GM12864 (cell line): Measurements from ENCODE around the gene EGF.

Experiments used
- DNase-seq: peaks from one replicate; pipeline ENCODE4 v3.0.0-alpha.2; 2011; ENCODE audit warnings: low read depth
- H3K4me3 ChIP-seq: 2 replicates; pipeline ENCODE4 v1.5.1; 2011; ENCODE audit warnings: mild to moderate bottlenecking, low read depth, low read length, control low read depth
- TF ChIP-seq, protein P1 (sequence below): IDR thresholded peaks from 2 replicates; pipeline ENCODE4 v1.5.1; 2011; ENCODE audit warnings: low read depth, mild to moderate bottlenecking, moderate library complexity, low read length, control low read depth, inconsistent platforms; ENCODE audit errors: missing control alignments

The EGF gene

DNA sequence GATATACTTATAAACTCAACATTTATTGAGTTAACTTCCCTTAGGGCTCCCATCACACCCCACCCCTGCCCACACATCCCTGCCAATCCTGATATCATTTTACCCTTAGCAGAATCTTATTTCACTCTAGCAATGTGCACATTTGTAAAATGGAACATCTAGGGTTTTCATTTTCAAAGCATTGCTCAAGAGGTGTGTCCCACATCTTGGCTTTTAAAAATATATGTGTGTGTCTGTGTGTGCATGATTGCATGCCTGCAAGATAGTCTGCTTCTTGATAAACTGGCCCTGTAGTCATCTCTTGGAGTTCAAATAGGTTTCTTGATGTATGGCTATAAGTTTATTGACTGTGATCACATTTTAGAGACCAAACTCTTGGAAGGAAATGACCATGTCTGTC lies 26.4 kb upstream of the EGF start:
- H3K4me3 ChIP-seq: no peak overlapping the region
- DNase-seq: no peak
- TF ChIP-seq, protein P1, sequence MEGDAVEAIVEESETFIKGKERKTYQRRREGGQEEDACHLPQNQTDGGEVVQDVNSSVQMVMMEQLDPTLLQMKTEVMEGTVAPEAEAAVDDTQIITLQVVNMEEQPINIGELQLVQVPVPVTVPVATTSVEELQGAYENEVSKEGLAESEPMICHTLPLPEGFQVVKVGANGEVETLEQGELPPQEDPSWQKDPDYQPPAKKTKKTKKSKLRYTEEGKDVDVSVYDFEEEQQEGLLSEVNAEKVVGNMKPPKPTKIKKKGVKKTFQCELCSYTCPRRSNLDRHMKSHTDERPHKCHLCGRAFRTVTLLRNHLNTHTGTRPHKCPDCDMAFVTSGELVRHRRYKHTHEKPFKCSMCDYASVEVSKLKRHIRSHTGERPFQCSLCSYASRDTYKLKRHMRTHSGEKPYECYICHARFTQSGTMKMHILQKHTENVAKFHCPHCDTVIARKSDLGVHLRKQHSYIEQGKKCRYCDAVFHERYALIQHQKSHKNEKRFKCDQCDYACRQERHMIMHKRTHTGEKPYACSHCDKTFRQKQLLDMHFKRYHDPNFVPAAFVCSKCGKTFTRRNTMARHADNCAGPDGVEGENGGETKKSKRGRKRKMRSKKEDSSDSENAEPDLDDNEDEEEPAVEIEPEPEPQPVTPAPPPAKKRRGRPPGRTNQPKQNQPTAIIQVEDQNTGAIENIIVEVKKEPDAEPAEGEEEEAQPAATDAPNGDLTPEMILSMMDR: no peak

DNA sequence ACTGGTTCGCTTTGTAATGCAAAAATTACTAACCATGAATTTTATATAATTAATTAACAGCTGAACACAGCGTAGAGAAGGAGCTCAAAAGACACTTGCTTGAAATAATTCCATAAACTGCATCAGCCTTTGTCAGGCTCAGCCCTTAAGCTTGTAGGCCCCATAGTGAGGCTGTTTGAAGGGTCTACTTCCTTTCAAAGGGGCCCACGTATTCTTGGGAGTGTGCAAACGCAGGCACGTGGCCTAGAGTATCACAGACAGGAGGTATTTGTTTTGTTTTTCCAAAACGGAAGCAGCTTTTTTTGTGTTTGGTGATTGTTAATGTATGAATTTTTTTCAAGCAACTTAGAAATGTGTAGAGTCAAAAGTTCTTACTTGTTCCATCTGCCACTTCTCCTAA lies 25.6 kb upstream of the EGF start:
- TF ChIP-seq, protein P1: no peak
- H3K4me3 ChIP-seq: no peak overlapping the region
- DNase-seq: no peak

DNA sequence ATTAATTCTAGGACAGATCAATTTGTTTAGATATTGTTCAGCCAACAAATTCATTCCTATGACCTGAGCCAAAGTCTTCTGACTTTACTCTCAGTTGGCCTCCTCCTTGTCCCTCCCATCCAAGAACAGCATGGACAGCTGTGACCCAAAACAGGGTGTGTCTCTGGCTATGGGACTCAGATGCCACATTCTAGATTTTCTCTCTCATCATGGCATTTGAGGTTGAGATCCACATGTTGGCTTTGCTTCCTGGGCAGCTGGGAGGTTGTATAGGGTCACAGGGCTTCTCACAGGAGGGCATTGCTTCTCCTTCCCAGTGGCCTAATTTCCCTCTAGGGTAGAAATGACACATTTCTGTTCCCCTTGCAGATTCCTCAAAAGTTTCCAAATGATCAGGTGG lies 22.6 kb upstream of the EGF start:
- H3K4me3 ChIP-seq: no peak overlapping the region
- no peak for DNase-seq
- TF ChIP-seq, protein P1: no peak

DNA sequence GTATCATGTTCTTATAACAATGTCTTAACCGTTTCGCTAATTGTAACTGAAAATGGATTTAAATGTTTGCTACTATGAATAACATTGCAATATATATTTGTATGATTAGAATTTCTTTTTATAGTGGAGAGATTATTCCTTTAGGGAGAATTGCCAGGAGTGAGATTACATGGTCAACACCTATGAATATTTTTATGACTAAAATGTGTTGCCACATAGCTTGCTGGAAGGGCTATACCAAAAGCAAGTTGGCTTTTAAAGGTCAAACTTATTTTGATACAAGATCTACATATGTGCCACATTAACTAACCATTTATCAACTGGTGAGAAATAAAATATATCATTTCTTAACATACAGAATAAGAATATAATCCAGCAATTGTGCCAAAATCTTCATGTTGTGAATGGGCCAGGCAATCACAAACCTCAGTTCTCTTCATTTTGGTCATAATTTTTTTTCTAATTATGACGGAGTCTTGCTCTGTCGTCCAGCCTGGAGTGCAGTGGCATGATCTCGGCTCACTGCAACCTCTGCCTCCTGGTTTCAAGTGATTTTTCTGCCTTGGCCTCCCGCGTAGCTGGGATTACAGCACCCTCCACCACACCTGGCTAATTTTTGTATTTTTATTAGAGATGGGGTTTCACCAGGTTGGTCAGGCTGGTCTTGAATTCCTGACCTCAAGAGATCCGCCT lies 10.0 kb upstream of the EGF start:
- TF ChIP-seq, protein P1: no peak
- no peak overlapping the region for H3K4me3 ChIP-seq
- DNase-seq: no peak

DNA sequence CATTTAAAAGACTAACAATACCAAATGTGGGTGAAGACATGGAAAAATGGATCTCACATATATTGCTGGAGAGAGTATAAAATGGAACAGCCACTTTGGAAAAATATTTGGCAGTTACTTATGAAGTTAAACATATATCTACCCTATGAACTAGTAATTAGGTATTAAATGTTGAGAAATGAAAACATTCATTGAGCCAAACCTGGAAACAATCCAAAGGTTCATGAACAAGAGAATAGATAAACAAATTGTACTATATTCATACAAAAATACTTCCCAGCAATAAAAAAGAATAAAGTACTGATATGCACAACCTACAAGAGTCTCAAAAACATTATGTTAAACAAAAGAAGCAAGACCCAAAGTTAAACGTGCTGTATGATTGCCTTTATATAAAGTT lies 4.0 kb upstream of the EGF start:
- TF ChIP-seq, protein P1: no peak
- no peak overlapping the region for H3K4me3 ChIP-seq
- DNase-seq: no peak

DNA sequence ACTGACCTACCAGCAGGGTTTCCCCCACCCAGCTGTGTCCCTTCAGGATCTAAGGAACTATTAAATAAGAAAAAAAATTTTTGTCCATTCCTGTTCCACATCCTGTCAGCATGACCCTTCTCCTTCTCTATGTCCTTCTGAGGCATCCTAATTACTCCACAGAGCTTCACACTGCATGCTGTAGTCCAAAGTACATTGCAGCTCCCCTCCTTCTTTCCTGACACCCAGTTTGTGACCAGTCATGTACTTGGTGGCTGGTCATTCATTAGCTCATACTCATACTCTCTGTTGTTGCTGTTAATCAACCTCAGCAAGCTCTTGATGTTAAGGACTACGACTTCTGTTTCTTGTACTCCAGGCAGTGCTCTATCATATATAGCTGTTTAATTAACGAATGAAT lies 2.4 kb upstream of the EGF start:
- no peak overlapping the region for H3K4me3 ChIP-seq
- DNase-seq: no peak
- TF ChIP-seq, protein P1: no peak

DNA sequence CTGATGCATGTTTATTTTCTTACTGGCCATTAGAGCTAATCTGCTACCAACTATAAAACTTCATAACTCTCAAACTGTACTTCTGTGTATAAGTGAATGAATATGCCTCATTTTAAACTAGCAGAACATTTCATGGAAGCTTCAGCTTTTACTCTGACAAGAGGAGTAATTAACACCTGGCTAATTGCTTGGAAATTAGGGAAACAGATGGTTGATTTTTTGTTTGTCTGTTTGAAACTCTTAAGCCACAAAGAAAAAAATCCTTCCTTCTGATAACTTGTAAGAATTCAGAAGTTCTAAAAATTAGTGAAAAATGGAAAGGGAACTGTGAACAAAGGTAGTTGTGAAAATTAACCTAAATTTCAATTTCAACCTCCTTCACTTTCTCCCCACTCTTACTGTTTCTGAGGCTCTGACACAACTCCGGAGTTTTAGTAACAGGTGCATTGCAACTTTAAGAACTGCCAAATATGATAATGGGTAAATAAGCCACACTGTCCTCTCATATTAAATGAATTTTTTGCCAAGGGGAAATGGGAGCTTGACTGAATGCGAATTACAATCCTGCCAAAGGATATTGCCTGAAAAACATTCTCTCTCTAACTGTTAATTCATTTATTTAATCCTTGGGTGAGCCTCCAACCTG lies 1.0 kb downstream of the EGF start:
- TF ChIP-seq, protein P1: no peak
- H3K4me3 ChIP-seq: no peak overlapping the region
- no peak for DNase-seq
